Mammary epithelial cell (primary cell): Measurements from ENCODE around the gene CCR1.

Source experiments
- EZH2 ChIP-seq: IDR thresholded peaks from 2 replicates; pipeline ENCODE4 v1.6.1; 2012; ENCODE audit warnings: low read length, inconsistent platforms, borderline replicate concordance
- TF ChIP-seq, protein P1 (sequence below), 2 donors: IDR thresholded peaks in 1 of 2; conservative IDR thresholded peaks in 1 of 2; 2 replicates each; pipeline ENCODE4 v1.5.1; 2011 to 2012; ENCODE audit warnings: inconsistent platforms in 2 of 2, low read length in 2 of 2, mild to moderate bottlenecking in 2 of 2, control low read depth in 1 of 2, low read depth in 1 of 2; ENCODE audit not compliant: insufficient read depth in 1 of 2; ENCODE audit errors: extremely low read depth in 1 of 2

GRCh38 chr3:46233194-46233593, 25.1 kb upstream of the CCR1 start:
- TF ChIP-seq, protein P1, sequence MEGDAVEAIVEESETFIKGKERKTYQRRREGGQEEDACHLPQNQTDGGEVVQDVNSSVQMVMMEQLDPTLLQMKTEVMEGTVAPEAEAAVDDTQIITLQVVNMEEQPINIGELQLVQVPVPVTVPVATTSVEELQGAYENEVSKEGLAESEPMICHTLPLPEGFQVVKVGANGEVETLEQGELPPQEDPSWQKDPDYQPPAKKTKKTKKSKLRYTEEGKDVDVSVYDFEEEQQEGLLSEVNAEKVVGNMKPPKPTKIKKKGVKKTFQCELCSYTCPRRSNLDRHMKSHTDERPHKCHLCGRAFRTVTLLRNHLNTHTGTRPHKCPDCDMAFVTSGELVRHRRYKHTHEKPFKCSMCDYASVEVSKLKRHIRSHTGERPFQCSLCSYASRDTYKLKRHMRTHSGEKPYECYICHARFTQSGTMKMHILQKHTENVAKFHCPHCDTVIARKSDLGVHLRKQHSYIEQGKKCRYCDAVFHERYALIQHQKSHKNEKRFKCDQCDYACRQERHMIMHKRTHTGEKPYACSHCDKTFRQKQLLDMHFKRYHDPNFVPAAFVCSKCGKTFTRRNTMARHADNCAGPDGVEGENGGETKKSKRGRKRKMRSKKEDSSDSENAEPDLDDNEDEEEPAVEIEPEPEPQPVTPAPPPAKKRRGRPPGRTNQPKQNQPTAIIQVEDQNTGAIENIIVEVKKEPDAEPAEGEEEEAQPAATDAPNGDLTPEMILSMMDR (conservative IDR thresholded peaks at IDR 0.05 in 1 of 2, IDR thresholded peaks at IDR 0.05 in 1 of 2; ENCODE audit: extremely low read depth in 1 of 2, insufficient read depth in 1 of 2, low read depth in 1 of 2, low read length in 2 of 2), result no peak
- no peak for TF ChIP-seq EZH2
